SK-N-SH (cell line): Measurements from ENCODE around the gene MAPKAPK3. TPM values are rescaled to one million over a fixed set of nuclear protein-coding genes. Genes with fewer than 3 reads are reported as not detected.

Experiments
- CTCF ChIA-PET: fragments of 300-600, 350-600 bp; formaldehyde crosslinking; extraction: SDS; loops from one replicate; lab custom pipeline; 2021; lab: Yijun Ruan, JAX
- POLR2A ChIA-PET: fragments of 350-600 bp; sonication (Branson Sonifier 250); formaldehyde crosslinking; extraction: SDS; loops from one replicate; lab custom pipeline; 2020; ENCODE audit warnings: antibody characterized with exemption, inconsistent platforms; lab: Yijun Ruan, JAX
- DNase-seq: peaks from one replicate; pipeline ENCODE4 v3.0.0; 2012
- H2AFZ ChIP-seq: fragments of 200-600 bp; sonication (generic); 2 replicates; pipeline ENCODE4 v1.8.1; 2016; ENCODE audit warnings: antibody characterized with exemption, mild to moderate bottlenecking, low read depth
- H3F3A ChIP-seq: fragments of 200-600 bp; sonication (generic); replicated peaks from 2 replicates; pipeline ENCODE3; 2016; ENCODE audit warnings: antibody characterized with exemption, mild to moderate bottlenecking; ENCODE audit not compliant: insufficient read depth
- H3K27ac ChIP-seq, 2 experiments: fragments of 200-500 bp in 1 of 2; fragments of 200-600 bp in 1 of 2; sonication (Bioruptor generic) in 1 of 2; sonication (generic), shearing (Covaris generic) in 1 of 2; 2 replicates each; pipeline versions ENCODE4 v1.5.1 to v1.6.1; 2014 to 2016; ENCODE audit warnings: low read depth in 2 of 2, inconsistent platforms in 1 of 2, low read length in 1 of 2, mild to moderate bottlenecking in 1 of 2, mixed read lengths in 1 of 2
- H3K27me3 ChIP-seq: fragments of 200-600 bp; sonication (generic), shearing (Covaris generic); 2 replicates; pipeline ENCODE4 v1.6.1; 2016; ENCODE audit warnings: mixed run types; ENCODE audit not compliant: insufficient read depth
- H3K36me3 ChIP-seq, 2 experiments: fragments of 200-500 bp in 1 of 2; fragments of 200-600 bp in 1 of 2; sonication (Bioruptor generic) in 1 of 2; sonication (generic) in 1 of 2; replicated peaks in 1 of 2; 2 replicates each; pipeline versions ENCODE3 to v1.5.1; 2014 to 2016; ENCODE audit warnings: low read length in 1 of 2, mild to moderate bottlenecking in 1 of 2; ENCODE audit not compliant: insufficient read depth in 2 of 2, control insufficient read depth in 1 of 2
- H3K4me1 ChIP-seq, 2 experiments: fragments of 200-500 bp in 1 of 2; fragments of 200-600 bp in 1 of 2; sonication (Bioruptor generic) in 1 of 2; sonication (generic), shearing (Covaris generic) in 1 of 2; 2 replicates each; pipeline versions ENCODE4 v1.5.1 to v1.6.1; 2014 to 2016; ENCODE audit warnings: low read depth in 1 of 2, low read length in 1 of 2, mixed run types in 1 of 2; ENCODE audit not compliant: insufficient read depth in 2 of 2, control insufficient read depth in 1 of 2
- H3K4me2 ChIP-seq: fragments of 200-600 bp; sonication (generic), shearing (Covaris generic); 2 replicates; pipeline ENCODE4 v1.6.1; 2017; ENCODE audit warnings: mixed run types
- H3K4me3 ChIP-seq, 2 experiments: fragments of 200-500 bp in 1 of 2; fragments of 200-600 bp in 1 of 2; sonication (Bioruptor generic) in 1 of 2; sonication (generic), shearing (Covaris generic) in 1 of 2; 2 replicates each; pipeline versions ENCODE4 v1.5.1 to v1.8.1; 2014 to 2016; ENCODE audit warnings: low read depth in 2 of 2, inconsistent platforms in 1 of 2, low read length in 1 of 2, mild to moderate bottlenecking in 1 of 2, mixed read lengths in 1 of 2, moderate library complexity in 1 of 2
- H3K79me2 ChIP-seq: fragments of 200-600 bp; sonication (generic); 2 replicates; pipeline ENCODE4 v1.8.1; 2017; ENCODE audit warnings: mild to moderate bottlenecking; ENCODE audit not compliant: insufficient read depth
- H3K9ac ChIP-seq: fragments of 200-600 bp; sonication (generic); 2 replicates; pipeline ENCODE4 v1.6.1; 2017; ENCODE audit warnings: mixed run types
- H3K9me2 ChIP-seq: fragments of 200-600 bp; sonication (generic); 2 replicates; pipeline ENCODE4 v1.6.1; 2017; ENCODE audit warnings: mixed run types
- H3K9me3 ChIP-seq: fragments of 200-600 bp; sonication (generic); 2 replicates; pipeline ENCODE4 v1.6.1; 2017; ENCODE audit warnings: mixed run types, mild to moderate bottlenecking, moderate library complexity
- H4K20me1 ChIP-seq: fragments of 200-600 bp; sonication (generic); 2 replicates; pipeline ENCODE4 v1.6.1; 2017; ENCODE audit warnings: mild to moderate bottlenecking, mixed run types; ENCODE audit not compliant: insufficient read depth
- CHD2 ChIP-seq: fragments of 150-350 bp; IDR thresholded peaks from 2 replicates; pipeline ENCODE4 v1.6.1; 2018; ENCODE audit warnings: low read length; ENCODE audit not compliant: partially characterized antibody
- EP300 ChIP-seq, 2 experiments: IDR thresholded peaks; 2 replicates each; pipeline versions ENCODE4 v1.4.0 to v1.6.1; 2012; ENCODE audit warnings: borderline replicate concordance in 1 of 2, low read depth in 1 of 2, low read length in 1 of 2
- GABPA ChIP-seq: IDR thresholded peaks from 2 replicates; pipeline ENCODE4 v1.4.0; 2012; ENCODE audit warnings: low read depth, mild to moderate bottlenecking
- JUND ChIP-seq: IDR thresholded peaks from 2 replicates; pipeline ENCODE4 v1.4.0; 2012
- NRF1 ChIP-seq: IDR thresholded peaks from 2 replicates; pipeline ENCODE4 v1.6.1; 2012; ENCODE audit warnings: low read depth, mild to moderate bottlenecking, low read length
- POLR2AphosphoS5 ChIP-seq: IDR thresholded peaks from 2 replicates; pipeline ENCODE4 v1.6.1; 2012; ENCODE audit warnings: low read depth, low read length
- RCOR1 ChIP-seq: fragments of 150-350 bp; IDR thresholded peaks from 2 replicates; pipeline ENCODE4 v1.6.1; 2017; ENCODE audit warnings: antibody characterized with exemption, low read length
- SIN3A ChIP-seq: IDR thresholded peaks from 2 replicates; pipeline ENCODE4 v1.6.1; 2012; ENCODE audit warnings: low read depth, mild to moderate bottlenecking, low read length, moderate library complexity, borderline replicate concordance
- SMC3 ChIP-seq: IDR thresholded peaks from 2 replicates; pipeline ENCODE4 v1.6.1; 2012; ENCODE audit warnings: low read depth, low read length, improper control_type of control experiment
- TEAD4 ChIP-seq: IDR thresholded peaks from 2 replicates; pipeline ENCODE4 v1.4.0; 2012; ENCODE audit warnings: mild to moderate bottlenecking, borderline replicate concordance; ENCODE audit not compliant: insufficient read depth
- WGBS: methylation state at CpG from one replicate; pipeline ENCODE4 v1.1.6; 2017; ENCODE audit warnings: low lambda C conversion rate; 5-methylcytosine and 5-hydroxymethylcytosine counted together
- polyA plus RNA-seq, 3 experiments: library from polyadenylated mRNA; depleted of rRNA; stranded (reverse); fragments of >200 nt; gene quantifications; 2 replicates each; pipeline ENCODE4 v1.2.3, GENCODE V29; 2012
- TF ChIP-seq, protein P1 (sequence below): IDR thresholded peaks from 2 replicates; pipeline ENCODE4 v1.4.0; 2012; ENCODE audit warnings: low read depth
- TF ChIP-seq, protein P2 (sequence below): IDR thresholded peaks from 2 replicates; pipeline ENCODE4 v1.4.0; 2012; ENCODE audit warnings: low read depth, borderline replicate concordance
- TF ChIP-seq, protein P3 (sequence below): fragments of 150-350 bp; IDR thresholded peaks from 2 replicates; pipeline ENCODE4 v1.6.1; 2017; ENCODE audit warnings: antibody characterized with exemption, low read length, low read depth, borderline replicate concordance

MAPKAPK3 gene
- polyA plus RNA-seq, 1 of the 3 experiments (the other 2 are of a cell fraction), result 29.4 TPM

DNA sequence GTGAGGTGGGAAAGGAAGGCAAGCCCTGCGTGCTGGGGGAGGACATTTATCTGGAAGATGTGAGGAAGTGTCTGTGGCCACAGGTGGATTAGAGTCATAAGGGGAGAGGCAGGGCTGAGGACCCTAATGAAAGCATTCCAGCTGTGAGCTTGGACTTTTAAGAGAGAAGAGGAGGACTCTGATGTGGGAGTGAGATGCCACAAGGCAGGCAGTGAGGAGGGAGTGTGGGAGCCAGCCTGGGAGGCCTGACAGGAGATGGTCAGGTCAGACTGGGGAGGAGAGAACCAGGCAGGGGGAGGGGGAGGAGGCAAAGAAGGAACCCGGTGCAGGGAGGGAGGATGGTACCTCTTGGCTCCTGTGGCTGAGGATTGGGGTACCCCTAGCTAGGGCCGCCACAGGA, 21.0 kb downstream of the MAPKAPK3 start:
- Histone ChIP-seq H2AFZ (no peak overlapping the region), H3K4me3 (no peak overlapping the region), H3K4me2 (no peak overlapping the region), H3K9me2 (no peaks in the 10 kb centered on the region), H3K27ac (no peak overlapping the region), H4K20me1 (no peaks in the 10 kb centered on the region), H3K9me3 (no peaks in the 10 kb centered on the region), H3K36me3 (no peaks in the 10 kb centered on the region), H3K4me1 (peaks cover 5 to 8% of the 10 kb centered on the region in 2 experiments; a peak in 2 of 4 replicates), H3K27me3 (no peaks in the 10 kb centered on the region), H3K9ac (no peak overlapping the region), H3F3A (no peaks in the 10 kb centered on the region), H3K79me2 (no peaks in the 10 kb centered on the region)
- ChIA-PET CTCF (interaction anchor here (1.9 to 14.3 kb wide), 3 partner anchors 9 to 20 kb away, joined by 8 to 162 read pairs (median 8); partner anchors contain the start of gene MAPKAPK3), POLR2A (no interaction called here)
- TF ChIP-seq TEAD4, result no peak
- TF ChIP-seq, protein P1, sequence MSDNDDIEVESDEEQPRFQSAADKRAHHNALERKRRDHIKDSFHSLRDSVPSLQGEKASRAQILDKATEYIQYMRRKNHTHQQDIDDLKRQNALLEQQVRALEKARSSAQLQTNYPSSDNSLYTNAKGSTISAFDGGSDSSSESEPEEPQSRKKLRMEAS, result no peak
- no peak for TF ChIP-seq EP300 (IDR thresholded peaks at IDR 0.05; ENCODE audit: borderline replicate concordance in 1 of 2, low read depth in 1 of 2, low read length in 1 of 2)
- TF ChIP-seq SMC3, result no peak
- no peak for TF ChIP-seq POLR2AphosphoS5
- TF ChIP-seq CHD2, result no peak
- TF ChIP-seq, protein P2, sequence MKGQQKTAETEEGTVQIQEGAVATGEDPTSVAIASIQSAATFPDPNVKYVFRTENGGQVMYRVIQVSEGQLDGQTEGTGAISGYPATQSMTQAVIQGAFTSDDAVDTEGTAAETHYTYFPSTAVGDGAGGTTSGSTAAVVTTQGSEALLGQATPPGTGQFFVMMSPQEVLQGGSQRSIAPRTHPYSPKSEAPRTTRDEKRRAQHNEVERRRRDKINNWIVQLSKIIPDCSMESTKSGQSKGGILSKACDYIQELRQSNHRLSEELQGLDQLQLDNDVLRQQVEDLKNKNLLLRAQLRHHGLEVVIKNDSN, result no peak
- no peak for TF ChIP-seq JUND
- no peak for TF ChIP-seq GABPA
- no peak for TF ChIP-seq NRF1
- TF ChIP-seq, protein P3, sequence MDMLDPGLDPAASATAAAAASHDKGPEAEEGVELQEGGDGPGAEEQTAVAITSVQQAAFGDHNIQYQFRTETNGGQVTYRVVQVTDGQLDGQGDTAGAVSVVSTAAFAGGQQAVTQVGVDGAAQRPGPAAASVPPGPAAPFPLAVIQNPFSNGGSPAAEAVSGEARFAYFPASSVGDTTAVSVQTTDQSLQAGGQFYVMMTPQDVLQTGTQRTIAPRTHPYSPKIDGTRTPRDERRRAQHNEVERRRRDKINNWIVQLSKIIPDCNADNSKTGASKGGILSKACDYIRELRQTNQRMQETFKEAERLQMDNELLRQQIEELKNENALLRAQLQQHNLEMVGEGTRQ, result no peak
- no peak for TF ChIP-seq SIN3A
- no peak for TF ChIP-seq RCOR1
- DNase-seq, result no peak
- WGBS, result 89% methylated on average over 3 of the region's 3 CpGs

DNA sequence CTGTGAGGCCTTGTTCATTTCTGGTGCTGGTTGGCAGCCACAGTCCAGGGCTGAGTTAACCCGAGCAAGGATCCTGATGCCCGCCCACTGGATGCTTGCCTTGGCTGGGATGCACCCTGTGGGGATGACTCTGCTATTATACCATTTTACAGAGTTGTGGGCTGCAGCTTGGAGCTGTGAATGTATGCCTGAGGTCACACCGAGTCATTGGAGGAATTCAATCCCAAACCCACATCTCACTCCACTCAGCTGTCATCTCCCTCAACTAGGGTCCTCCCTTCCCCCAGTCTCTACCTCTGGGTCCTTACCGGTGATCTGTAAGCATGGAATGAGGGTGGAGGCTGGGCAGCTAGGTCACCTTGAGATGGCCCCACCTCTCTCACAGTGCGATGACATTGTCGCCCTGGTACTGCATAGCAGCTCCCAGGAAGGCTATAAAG, 22.1 kb downstream of the MAPKAPK3 start:
- TF ChIP-seq POLR2AphosphoS5, result no peak
- peak; percentile 12; the same call in 1 of the 2 replicates for TF ChIP-seq TEAD4
- WGBS, result 88% methylated on average over 4 of the region's 6 CpGs
- CTCF ChIA-PET, result interaction anchor here (1.1 to 3.2 kb wide), 6 partner anchors 10 to 733 kb away, joined by 3 to 13 read pairs (median 7); no protein-coding TSS in a partner anchor
- Histone ChIP-seq H3K4me1 (peaks cover 0 to 8% of the 10 kb centered on the region in 2 experiments; a peak in 1 of 4 replicates), H3K27me3 (no peaks in the 10 kb centered on the region), H3K4me2 (no peak overlapping the region), H3K27ac (no peak overlapping the region), H4K20me1 (no peaks in the 10 kb centered on the region), H3K36me3 (no peaks in the 10 kb centered on the region), H3K9ac (no peak overlapping the region), H2AFZ (no peak overlapping the region), H3F3A (no peaks in the 10 kb centered on the region), H3K79me2 (no peaks in the 10 kb centered on the region), H3K9me3 (no peaks in the 10 kb centered on the region), H3K4me3 (no peak overlapping the region), H3K9me2 (no peaks in the 10 kb centered on the region)
- no peak for DNase-seq
- POLR2A ChIA-PET, result no interaction called here
